BLaER1 treated with 17β-estradiol and CSF1 and Interleukin-3, amounts not matched to agents 10 nM and 100 nM (cell line): ENCODE results near the gene HAUS2.
A peak's percentile ranks its signal among the peaks of the same experiment; 100 is the strongest.

Experiments
- H3K27ac ChIP-seq, 11 experiments: shearing (Covaris generic); formaldehyde crosslinking; 2 replicates each; pipeline ENCODE4 v1.8.1; 2022
- H3K27me3 ChIP-seq, 11 experiments: shearing (Covaris generic); formaldehyde crosslinking; 2 replicates each; pipeline ENCODE4 v1.8.1; 2022
- H3K36me3 ChIP-seq, 11 experiments: shearing (Covaris generic); formaldehyde crosslinking; 2 replicates each; pipeline ENCODE4 v1.8.1; 2022
- H3K4me1 ChIP-seq, 10 experiments: shearing (Covaris generic); formaldehyde crosslinking; 2 replicates each; pipeline ENCODE4 v1.8.1; 2022
- H3K4me2 ChIP-seq, 11 experiments: shearing (Covaris generic); formaldehyde crosslinking; 2 replicates each; pipeline ENCODE4 v1.8.1; 2022
- H3K4me3 ChIP-seq, 10 experiments: shearing (Covaris generic); formaldehyde crosslinking; 2 replicates each; pipeline ENCODE4 v1.8.1; 2022
- H3K9ac ChIP-seq, 11 experiments: shearing (Covaris generic); formaldehyde crosslinking; 2 replicates each; pipeline ENCODE4 v1.8.1; 2022
- H3K9me3 ChIP-seq, 11 experiments: shearing (Covaris generic); formaldehyde crosslinking; replicated peaks in 1 of 11; 2 replicates each; pipeline ENCODE4 v1.8.1; 2022
- H4K20me1 ChIP-seq, 11 experiments: shearing (Covaris generic); formaldehyde crosslinking; 2 replicates each; pipeline ENCODE4 v1.8.1; 2022
- Cebpa-rat ChIP-seq, 11 experiments: shearing (Covaris generic); IDR thresholded peaks; 2 replicates each; pipeline ENCODE4 v1.8.1; 2022

Gene HAUS2

GRCh38 chr15:42510258-42511006, 38.2 kb upstream of the HAUS2 start:
- no peak overlapping the region for H3K4me3 ChIP-seq
- H3K9ac ChIP-seq: peak overlapping the region in 4 of 11 experiments; percentile 3 to 52 (median 25); a peak in 4 of 22 replicates
- peaks cover 28 to 82% (median 71%) of the 10 kb centered on the region in 11 experiments for H3K36me3 ChIP-seq

GRCh38 chr15:42511007-42511391, 37.6 kb upstream of the HAUS2 start:
- Histone ChIP-seq H3K4me3 (no peak overlapping the region), H3K9me3 (no peaks in the 10 kb centered on the region), H3K9ac (peak overlapping the region in 4 of 11 experiments; percentile 3 to 52 (median 25); a peak in 7 of 22 replicates), H3K27ac (peak overlapping the region in 7 of 11 experiments; percentile 1 to 67 (median 50); a peak in 10 of 22 replicates), H4K20me1 (peaks cover 0 to 88% (median 38%) of the 10 kb centered on the region in 11 experiments; a peak in 17 of 22 replicates), H3K36me3 (peaks cover 34 to 84% (median 74%) of the 10 kb centered on the region in 11 experiments), H3K4me2 (peak overlapping the region in 8 of 11 experiments; percentile 6 to 82 (median 58); a peak in 12 of 22 replicates), H3K27me3 (no peaks in the 10 kb centered on the region), H3K4me1 (peaks cover 0 to 45% (median 13%) of the 10 kb centered on the region in 10 experiments; a peak in 13 of 20 replicates)
- TF ChIP-seq Cebpa-rat (IDR thresholded peaks at IDR 0.05): 0 out of 22 replicates have a peak, but pooled peaks of 1 of the 11 experiments have one; percentile 19

More at GRCh38 chr15:42510258-42511006, 38.2 kb upstream of the HAUS2 start:
- H4K20me1 ChIP-seq: peaks cover 0 to 93% (median 44%) of the 10 kb centered on the region in 11 experiments; a peak in 17 of 22 replicates
- no peak for TF ChIP-seq Cebpa-rat (IDR thresholded peaks at IDR 0.05)
- peak overlapping the region in 8 of 11 experiments; percentile 6 to 82 (median 58); a peak in 12 of 22 replicates for H3K4me2 ChIP-seq
- H3K27ac ChIP-seq: peak overlapping the region in 7 of 11 experiments; percentile 1 to 67 (median 50); a peak in 10 of 22 replicates
- H3K27me3 ChIP-seq: no peaks in the 10 kb centered on the region
- no peaks in the 10 kb centered on the region for H3K9me3 ChIP-seq
- peaks cover 0 to 47% (median 13%) of the 10 kb centered on the region in 10 experiments; a peak in 13 of 20 replicates for H3K4me1 ChIP-seq

- peaks cover 63 to 100% (median 82%) of the 10 kb centered on the region in 11 experiments for H3K36me3 ChIP-seq
- no peak overlapping the region for H3K27ac ChIP-seq
- H4K20me1 ChIP-seq: peaks cover 0 to 30% (median 0%) of the 10 kb centered on the region in 11 experiments; a peak in 4 of 22 replicates
- no peak for TF ChIP-seq Cebpa-rat (IDR thresholded peaks at IDR 0.05)
- no peaks in the 10 kb centered on the region for H3K4me1 ChIP-seq
- no peaks in the 10 kb centered on the region for H3K9me3 ChIP-seq
- H3K4me3 ChIP-seq: no peak overlapping the region
- H3K9ac ChIP-seq: no peak overlapping the region
- H3K27me3 ChIP-seq: no peaks in the 10 kb centered on the region
- no peak overlapping the region for H3K4me2 ChIP-seq
Observed at GRCh38 chr15:42523331-42523730, 25.3 kb upstream of the HAUS2 start.

- H3K9me3 ChIP-seq: no peaks in the 10 kb centered on the region
- no peak overlapping the region for H3K27ac ChIP-seq
- peaks cover 61 to 100% (median 88%) of the 10 kb centered on the region in 11 experiments for H3K36me3 ChIP-seq
- H3K4me2 ChIP-seq: no peak overlapping the region
- H3K4me3 ChIP-seq: no peak overlapping the region
- H3K27me3 ChIP-seq: no peaks in the 10 kb centered on the region
- no peak overlapping the region for H3K9ac ChIP-seq
- no peaks in the 10 kb centered on the region for H3K4me1 ChIP-seq
- no peak for TF ChIP-seq Cebpa-rat (IDR thresholded peaks at IDR 0.05)
- peaks cover 0 to 15% (median 0%) of the 10 kb centered on the region in 11 experiments; a peak in 2 of 22 replicates for H4K20me1 ChIP-seq
Observed at GRCh38 chr15:42528970-42529369, 19.7 kb upstream of the HAUS2 start.

GRCh38 chr15:42533246-42533645, 15.4 kb upstream of the HAUS2 start:
- no peaks in the 10 kb centered on the region for H3K27me3 ChIP-seq
- no peaks in the 10 kb centered on the region for H3K4me1 ChIP-seq
- no peaks in the 10 kb centered on the region for H3K9me3 ChIP-seq
- TF ChIP-seq Cebpa-rat (IDR thresholded peaks at IDR 0.05): no peak
- H3K9ac ChIP-seq: no peak overlapping the region
- no peak overlapping the region for H3K27ac ChIP-seq
- H3K4me3 ChIP-seq: no peak overlapping the region
- peaks cover 81 to 100% (median 98%) of the 10 kb centered on the region in 11 experiments for H3K36me3 ChIP-seq
- H3K4me2 ChIP-seq: no peak overlapping the region
- peaks cover 0 to 20% (median 0%) of the 10 kb centered on the region in 11 experiments; a peak in 2 of 22 replicates for H4K20me1 ChIP-seq

- Histone ChIP-seq H3K36me3 (peaks cover 42 to 71% (median 55%) of the 10 kb centered on the region in 11 experiments), H3K27me3 (no peaks in the 10 kb centered on the region), H3K4me2 (peak overlapping the region in 5 of 11 experiments; percentile 11 to 92 (median 78); a peak in 7 of 22 replicates), H3K9me3 (no peaks in the 10 kb centered on the region), H3K27ac (peak overlapping the region in 3 of 11 experiments; percentile 19 to 40 (median 34); a peak in 4 of 22 replicates), H3K4me3 (no peak overlapping the region), H3K4me1 (peaks cover 27 to 43% (median 35%) of the 10 kb centered on the region in 10 experiments), H3K9ac (no peak overlapping the region), H4K20me1 (peaks cover 0 to 7% (median 0%) of the 10 kb centered on the region in 11 experiments; a peak in 3 of 22 replicates)
- no peak for TF ChIP-seq Cebpa-rat (IDR thresholded peaks at IDR 0.05)
Observed at GRCh38 chr15:42544853-42545629, 3.6 kb upstream of the HAUS2 start.

GRCh38 chr15:42547918-42548248, 755 bp upstream of the HAUS2 start:
- Histone ChIP-seq H3K9ac (peak overlapping the region; percentile 84 to 94 (median 91)), H3K27ac (peak overlapping the region; percentile 62 to 93 (median 89)), H3K27me3 (no peaks in the 10 kb centered on the region), H3K36me3 (peaks cover 18 to 64% (median 45%) of the 10 kb centered on the region in 11 experiments), H4K20me1 (peaks cover 0 to 30% (median 3%) of the 10 kb centered on the region in 11 experiments; a peak in 8 of 22 replicates), H3K4me1 (peaks cover 32 to 57% (median 50%) of the 10 kb centered on the region in 10 experiments), H3K4me3 (peak overlapping the region; percentile 85 to 96 (median 90)), H3K4me2 (peak overlapping the region; percentile 78 to 92 (median 85)), H3K9me3 (no peaks in the 10 kb centered on the region)
- TF ChIP-seq Cebpa-rat (IDR thresholded peaks at IDR 0.05): no peak

- Histone ChIP-seq H3K9me3 (no peaks in the 10 kb centered on the region), H3K27me3 (no peaks in the 10 kb centered on the region), H3K36me3 (peaks cover 6 to 64% (median 35%) of the 10 kb centered on the region in 11 experiments; a peak in 21 of 22 replicates), H3K27ac (peak overlapping the region; percentile 62 to 93 (median 89)), H3K9ac (peak overlapping the region; percentile 84 to 94 (median 91)), H4K20me1 (peaks cover 0 to 42% (median 12%) of the 10 kb centered on the region in 11 experiments; a peak in 15 of 22 replicates), H3K4me3 (peak overlapping the region; percentile 85 to 96 (median 90)), H3K4me1 (peaks cover 32 to 66% (median 52%) of the 10 kb centered on the region in 10 experiments), H3K4me2 (peak overlapping the region; percentile 78 to 92 (median 86))
- TF ChIP-seq Cebpa-rat (IDR thresholded peaks at IDR 0.05): no peak
Observed at GRCh38 chr15:42549032-42549491, 424 bp downstream of the HAUS2 start.
